ENCODE results near the gene ABCC9. TPM values are rescaled to one million over a fixed set of nuclear protein-coding genes. Genes with fewer than 3 reads are reported as not detected.

The ABCC9 gene
- total RNA-seq: 10.7 and 26.7 TPM in 2 replicates

GRCh38 chr12:21940549-21941505, at the start of gene ABCC9:
Gene ABCC9, minus strand, starts transcription at chr12:21941426. Its CDS starts 4,752 bp downstream, at chr12:21936674.

GRCh38 chr12:21774358-21775132, 166.7 kb downstream of the ABCC9 start, which contains the start of gene KCNJ8:
Gene KCNJ8, minus strand, starts transcription at chr12:21774706. Its CDS starts 1,090 bp downstream, at chr12:21773616.

Other genes starting within 250 kb of the ABCC9 start
- 10.8 and 19.8 TPM in 2 replicates for gene KCNJ8, start 166.7 kb downstream of the ABCC9 start, total RNA-seq
- gene CMAS, start 104.8 kb upstream of the ABCC9 start, total RNA-seq: 17.1 and 22.1 TPM in 2 replicates